OCI-LY7 (cell line): Measurements from ENCODE around the gene ACR.
"Not testable (repeated sequence)": the region's sequence is repeated elsewhere in the genome, so short reads cannot be mapped to it uniquely, and the experiment has no call there.

Experiments
- EZH2phosphoT487 ChIP-seq: fragments of 200-600 bp; sonication (generic); IDR thresholded peaks from 2 replicates; pipeline ENCODE4 v1.6.1; 2018; ENCODE audit warnings: low read depth, borderline replicate concordance, mild to moderate bottlenecking, mixed run types, antibody characterized with exemption, low read length, moderate library complexity, mixed read lengths
- TF ChIP-seq, protein P1 (sequence below): fragments of 200-600 bp; sonication (generic); conservative IDR thresholded peaks from 2 replicates; pipeline ENCODE4 v1.5.1; 2014; ENCODE audit warnings: mild to moderate bottlenecking, antibody characterized with exemption, low read length, moderate library complexity, mixed read lengths

DNA sequence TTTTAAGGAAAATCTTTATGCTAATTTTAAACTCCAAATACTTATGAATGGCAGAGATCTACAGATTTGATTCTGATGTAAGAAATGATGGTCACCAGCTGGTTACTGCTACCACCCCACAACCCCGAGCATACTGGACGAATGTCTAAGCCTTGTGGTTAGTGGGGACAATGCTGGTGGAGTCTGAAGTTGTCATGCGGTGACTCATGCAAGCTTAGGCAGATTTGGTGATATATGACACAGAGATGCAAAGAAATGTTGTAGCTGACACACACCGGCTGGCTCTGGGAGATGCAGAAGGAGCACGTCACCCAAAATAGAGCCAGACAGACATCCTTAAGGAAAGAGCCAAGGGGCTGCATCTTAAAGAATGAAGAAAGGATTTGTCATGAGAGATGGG lies 48.9 kb downstream of the ACR start:
- TF ChIP-seq, protein P1, sequence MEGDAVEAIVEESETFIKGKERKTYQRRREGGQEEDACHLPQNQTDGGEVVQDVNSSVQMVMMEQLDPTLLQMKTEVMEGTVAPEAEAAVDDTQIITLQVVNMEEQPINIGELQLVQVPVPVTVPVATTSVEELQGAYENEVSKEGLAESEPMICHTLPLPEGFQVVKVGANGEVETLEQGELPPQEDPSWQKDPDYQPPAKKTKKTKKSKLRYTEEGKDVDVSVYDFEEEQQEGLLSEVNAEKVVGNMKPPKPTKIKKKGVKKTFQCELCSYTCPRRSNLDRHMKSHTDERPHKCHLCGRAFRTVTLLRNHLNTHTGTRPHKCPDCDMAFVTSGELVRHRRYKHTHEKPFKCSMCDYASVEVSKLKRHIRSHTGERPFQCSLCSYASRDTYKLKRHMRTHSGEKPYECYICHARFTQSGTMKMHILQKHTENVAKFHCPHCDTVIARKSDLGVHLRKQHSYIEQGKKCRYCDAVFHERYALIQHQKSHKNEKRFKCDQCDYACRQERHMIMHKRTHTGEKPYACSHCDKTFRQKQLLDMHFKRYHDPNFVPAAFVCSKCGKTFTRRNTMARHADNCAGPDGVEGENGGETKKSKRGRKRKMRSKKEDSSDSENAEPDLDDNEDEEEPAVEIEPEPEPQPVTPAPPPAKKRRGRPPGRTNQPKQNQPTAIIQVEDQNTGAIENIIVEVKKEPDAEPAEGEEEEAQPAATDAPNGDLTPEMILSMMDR = not testable (repeated sequence)
- TF ChIP-seq EZH2phosphoT487 = not testable (repeated sequence)
